ENCODE results near the gene BHLHE40. TPM values are rescaled to one million over a fixed set of nuclear protein-coding genes. Genes with fewer than 3 reads are reported as not detected.

The BHLHE40 gene
- total and polyA plus RNA-seq, 4 donors: 14.5 to 44.3 (median 37.7) TPM

DNA sequence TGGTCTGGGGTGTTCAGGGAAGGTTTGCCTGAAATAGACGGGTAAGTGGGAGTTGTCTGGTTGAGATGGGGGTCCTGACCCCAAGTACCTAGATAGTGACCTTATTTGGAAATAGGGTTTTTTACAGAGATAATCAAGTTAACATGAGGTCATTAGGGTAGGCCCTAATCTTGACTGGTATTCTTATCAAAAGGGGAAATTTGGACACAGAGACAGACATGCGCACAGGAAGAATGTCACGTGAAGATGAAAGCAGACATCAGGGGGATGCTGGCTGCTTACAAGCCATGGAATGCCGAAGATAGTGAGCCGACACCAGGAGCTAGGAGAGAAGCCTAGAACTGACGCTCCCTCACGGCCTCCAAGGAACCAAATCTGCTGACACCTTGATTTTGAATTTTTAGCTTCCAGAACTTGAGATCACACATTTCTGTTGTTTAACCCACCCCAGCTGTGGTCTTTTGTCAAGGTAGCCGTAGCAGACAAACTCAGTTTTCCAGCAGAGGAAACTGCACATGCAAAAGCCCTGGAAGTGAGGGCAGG lies 17.1 kb downstream of the BHLHE40 start:
- Histone ChIP-seq H3K9me3 (ENCODE audit: control insufficient read depth, insufficient read depth, low read length) (no peaks in the 10 kb centered on the region), H3K4me1 (ENCODE audit: control insufficient read depth, insufficient read depth, low read length) (peaks cover 3% of the 10 kb centered on the region), H3K27me3 (ENCODE audit: control insufficient read depth, insufficient read depth, low read length) (no peaks in the 10 kb centered on the region), H3K4me3 (ENCODE audit: low read depth, low read length) (no peak overlapping the region), H3K36me3 (ENCODE audit: control insufficient read depth, insufficient read depth, low read length) (no peaks in the 10 kb centered on the region), H3K27ac (ENCODE audit: low read depth, low read length) (no peak overlapping the region)
- no peak for DNase-seq (ENCODE audit: low read depth in 4 of 6, low spot score in 6 of 6)
- whole genome bisulfite sequencing (ENCODE audit: insufficient coverage): 89% methylated on average over 8 of the region's 8 CpGs

DNA sequence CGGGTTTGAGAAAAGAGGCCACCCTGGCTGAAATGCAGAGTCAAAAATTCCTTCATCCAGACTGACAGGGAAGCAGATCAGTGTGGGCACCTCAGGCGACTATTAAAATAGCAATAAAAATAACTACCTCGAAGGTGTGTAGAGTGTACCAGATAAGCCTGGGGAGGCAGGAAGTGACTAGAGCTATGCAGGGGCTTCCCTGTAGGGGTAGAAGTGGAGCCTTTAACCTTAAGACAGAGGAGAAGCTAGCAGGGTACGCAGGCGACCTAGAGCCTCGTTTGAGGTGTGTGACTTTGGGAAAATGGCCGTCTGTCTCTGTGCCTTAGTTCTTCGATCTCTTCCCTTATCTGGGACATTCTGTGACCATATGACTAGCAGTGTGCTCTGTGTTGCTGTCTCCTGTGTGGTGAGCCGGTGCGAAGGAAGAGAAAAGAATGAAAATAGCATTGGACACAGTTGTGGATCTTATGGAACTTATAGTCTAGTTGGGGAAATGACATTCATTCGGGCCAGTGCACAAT lies 17.6 kb downstream of the BHLHE40 start:
- Histone ChIP-seq H3K4me3 (ENCODE audit: low read depth, low read length) (no peak overlapping the region), H3K4me1 (ENCODE audit: control insufficient read depth, insufficient read depth, low read length) (peaks cover 3% of the 10 kb centered on the region), H3K9me3 (ENCODE audit: control insufficient read depth, insufficient read depth, low read length) (no peaks in the 10 kb centered on the region), H3K27ac (ENCODE audit: low read depth, low read length) (no peak overlapping the region), H3K27me3 (ENCODE audit: control insufficient read depth, insufficient read depth, low read length) (no peaks in the 10 kb centered on the region), H3K36me3 (ENCODE audit: control insufficient read depth, insufficient read depth, low read length) (no peaks in the 10 kb centered on the region)
- WGBS (ENCODE audit: insufficient coverage): 86% methylated on average over 10 of the region's 11 CpGs
- DNase-seq (ENCODE audit: low read depth in 4 of 6, low spot score in 6 of 6): no peak

DNA sequence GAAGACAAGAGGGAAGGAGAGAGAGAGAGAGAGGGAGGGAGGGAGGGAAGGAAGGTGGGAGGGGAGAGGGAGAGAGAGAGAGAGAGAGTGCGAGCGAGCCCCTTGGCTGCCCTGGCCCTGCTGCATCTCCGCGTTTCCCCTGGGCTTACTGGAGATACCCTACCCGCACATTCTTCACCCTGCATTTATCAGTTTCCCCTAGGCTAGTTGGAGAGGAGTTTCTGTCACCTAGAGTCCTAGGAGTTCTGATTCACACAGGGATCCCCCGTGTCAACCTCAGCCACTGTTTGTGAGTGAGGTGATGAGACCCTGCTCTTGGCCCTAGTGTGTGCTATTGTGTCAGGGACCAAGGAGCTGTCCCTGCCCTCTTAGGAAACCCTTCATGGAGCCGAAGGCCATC lies 18.7 kb downstream of the BHLHE40 start:
- DNase-seq (ENCODE audit: low read depth in 4 of 6, low spot score in 6 of 6): no peak
- H3K4me3 ChIP-seq (ENCODE audit: low read depth, low read length): no peak overlapping the region
- peaks cover 3% of the 10 kb centered on the region for H3K4me1 ChIP-seq (ENCODE audit: control insufficient read depth, insufficient read depth, low read length)
- H3K27me3 ChIP-seq (ENCODE audit: control insufficient read depth, insufficient read depth, low read length): no peaks in the 10 kb centered on the region
- 100% methylated on average over 1 of the region's 7 CpGs for WGBS (ENCODE audit: insufficient coverage)
- H3K27ac ChIP-seq (ENCODE audit: low read depth, low read length): no peak overlapping the region
- no peaks in the 10 kb centered on the region for H3K36me3 ChIP-seq (ENCODE audit: control insufficient read depth, insufficient read depth, low read length)
- H3K9me3 ChIP-seq (ENCODE audit: control insufficient read depth, insufficient read depth, low read length): no peaks in the 10 kb centered on the region

- Histone ChIP-seq H3K27me3 (ENCODE audit: control insufficient read depth, insufficient read depth, low read length) (no peaks in the 10 kb centered on the region), H3K4me3 (ENCODE audit: low read depth, low read length) (no peak overlapping the region), H3K4me1 (ENCODE audit: control insufficient read depth, insufficient read depth, low read length) (peaks cover 3% of the 10 kb centered on the region), H3K36me3 (ENCODE audit: control insufficient read depth, insufficient read depth, low read length) (no peaks in the 10 kb centered on the region), H3K27ac (ENCODE audit: low read depth, low read length) (no peak overlapping the region), H3K9me3 (ENCODE audit: control insufficient read depth, insufficient read depth, low read length) (no peaks in the 10 kb centered on the region)
- no peak for DNase-seq (ENCODE audit: low read depth in 4 of 6, low spot score in 6 of 6)
- WGBS (ENCODE audit: insufficient coverage): 42% methylated on average over 4 of the region's 6 CpGs
Measured at GRCh38 chr3:4999531-5000184, 20.4 kb downstream of the BHLHE40 start.

DNA sequence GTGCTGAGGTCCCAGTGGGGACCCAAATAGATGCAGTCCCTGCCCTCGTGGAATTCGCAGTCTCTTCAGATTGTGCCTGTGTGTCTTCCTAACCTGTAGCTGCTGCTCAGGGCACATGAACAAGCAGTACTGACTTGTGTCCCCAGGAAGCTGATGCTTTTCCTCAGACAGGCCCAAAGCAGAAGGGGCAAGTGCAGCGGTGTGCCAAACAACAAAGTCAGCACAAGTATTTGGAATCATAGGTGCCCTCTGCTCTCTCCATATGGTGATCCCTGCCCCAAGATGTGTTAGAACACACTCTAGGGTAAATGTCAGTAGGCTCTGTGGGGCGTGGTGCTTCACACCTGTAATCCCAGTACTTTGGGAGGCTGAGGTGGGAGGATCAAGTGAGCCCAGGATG lies 21.9 kb downstream of the BHLHE40 start:
- Histone ChIP-seq H3K27me3 (ENCODE audit: control insufficient read depth, insufficient read depth, low read length) (no peaks in the 10 kb centered on the region), H3K36me3 (ENCODE audit: control insufficient read depth, insufficient read depth, low read length) (no peaks in the 10 kb centered on the region), H3K4me3 (ENCODE audit: low read depth, low read length) (no peak overlapping the region), H3K9me3 (ENCODE audit: control insufficient read depth, insufficient read depth, low read length) (no peaks in the 10 kb centered on the region), H3K27ac (ENCODE audit: low read depth, low read length) (no peak overlapping the region), H3K4me1 (ENCODE audit: control insufficient read depth, insufficient read depth, low read length) (peaks cover 3% of the 10 kb centered on the region)
- 96% methylated on average over 4 of the region's 4 CpGs for WGBS (ENCODE audit: insufficient coverage)
- DNase-seq (ENCODE audit: low read depth in 4 of 6, low spot score in 6 of 6): no peak

- WGBS (ENCODE audit: insufficient coverage): no CpG with 5 or more reads among the region's 1 CpG
- Histone ChIP-seq H3K9me3 (ENCODE audit: control insufficient read depth, insufficient read depth, low read length) (no peaks in the 10 kb centered on the region), H3K4me1 (ENCODE audit: control insufficient read depth, insufficient read depth, low read length) (peaks cover 3% of the 10 kb centered on the region), H3K36me3 (ENCODE audit: control insufficient read depth, insufficient read depth, low read length) (no peaks in the 10 kb centered on the region), H3K27me3 (ENCODE audit: control insufficient read depth, insufficient read depth, low read length) (no peaks in the 10 kb centered on the region), H3K4me3 (ENCODE audit: low read depth, low read length) (no peak overlapping the region), H3K27ac (ENCODE audit: low read depth, low read length) (no peak overlapping the region)
- no peak for DNase-seq (ENCODE audit: low read depth in 4 of 6, low spot score in 6 of 6)
Measured at GRCh38 chr3:5001805-5002173, 22.6 kb downstream of the BHLHE40 start.

DNA sequence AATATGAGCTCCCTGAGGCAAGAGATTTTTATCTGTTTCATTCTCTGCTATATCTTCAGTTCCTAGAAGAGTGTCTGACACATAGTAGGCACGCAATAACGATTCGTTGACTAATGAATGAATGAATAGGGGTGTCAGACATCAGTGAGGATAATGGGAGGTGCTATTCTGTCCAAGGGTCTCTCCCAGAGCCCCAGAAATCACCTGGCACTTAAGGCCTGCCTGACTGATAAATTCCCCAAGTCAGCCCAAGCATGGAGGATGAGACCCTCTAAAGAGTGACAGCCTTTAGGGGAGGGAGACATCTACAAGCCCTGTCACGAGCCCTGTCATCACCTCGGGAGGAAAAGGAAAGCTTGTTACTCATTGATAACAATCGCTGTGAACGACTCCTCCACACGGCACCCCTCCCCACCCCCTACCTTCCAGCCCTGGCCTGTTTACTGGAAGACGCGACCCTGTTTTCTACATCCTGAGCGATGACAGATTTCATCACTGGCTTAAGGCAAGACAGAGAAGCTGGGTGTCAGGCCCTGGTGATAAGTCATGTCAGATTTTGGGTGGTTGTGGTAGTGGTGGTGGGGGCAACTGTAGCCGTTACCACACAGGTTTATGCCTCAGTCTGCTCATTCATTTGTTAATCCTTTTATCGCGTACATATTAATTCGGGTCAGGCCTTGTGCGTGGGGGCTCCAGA lies 23.1 kb downstream of the BHLHE40 start:
- no peaks in the 10 kb centered on the region for H3K9me3 ChIP-seq (ENCODE audit: control insufficient read depth, insufficient read depth, low read length)
- DNase-seq (ENCODE audit: low read depth in 4 of 6, low spot score in 6 of 6): no peak
- no peak overlapping the region for H3K4me3 ChIP-seq (ENCODE audit: low read depth, low read length)
- H3K36me3 ChIP-seq (ENCODE audit: control insufficient read depth, insufficient read depth, low read length): no peaks in the 10 kb centered on the region
- H3K4me1 ChIP-seq (ENCODE audit: control insufficient read depth, insufficient read depth, low read length): peaks cover 3% of the 10 kb centered on the region
- no peak overlapping the region for H3K27ac ChIP-seq (ENCODE audit: low read depth, low read length)
- H3K27me3 ChIP-seq (ENCODE audit: control insufficient read depth, insufficient read depth, low read length): no peaks in the 10 kb centered on the region
- 73% methylated on average over 9 of the region's 16 CpGs for WGBS (ENCODE audit: insufficient coverage)

GRCh38 chr3:5002871-5003247 lies 23.6 kb downstream of the BHLHE40 start:
- no peaks in the 10 kb centered on the region for H3K36me3 ChIP-seq (ENCODE audit: control insufficient read depth, insufficient read depth, low read length)
- no peak for DNase-seq (ENCODE audit: low read depth in 4 of 6, low spot score in 6 of 6)
- no peaks in the 10 kb centered on the region for H3K9me3 ChIP-seq (ENCODE audit: control insufficient read depth, insufficient read depth, low read length)
- no peak overlapping the region for H3K27ac ChIP-seq (ENCODE audit: low read depth, low read length)
- H3K4me1 ChIP-seq (ENCODE audit: control insufficient read depth, insufficient read depth, low read length): peaks cover 3% of the 10 kb centered on the region
- H3K27me3 ChIP-seq (ENCODE audit: control insufficient read depth, insufficient read depth, low read length): no peaks in the 10 kb centered on the region
- WGBS (ENCODE audit: insufficient coverage): 90% methylated on average over 3 of the region's 6 CpGs
- H3K4me3 ChIP-seq (ENCODE audit: low read depth, low read length): no peak overlapping the region

DNA sequence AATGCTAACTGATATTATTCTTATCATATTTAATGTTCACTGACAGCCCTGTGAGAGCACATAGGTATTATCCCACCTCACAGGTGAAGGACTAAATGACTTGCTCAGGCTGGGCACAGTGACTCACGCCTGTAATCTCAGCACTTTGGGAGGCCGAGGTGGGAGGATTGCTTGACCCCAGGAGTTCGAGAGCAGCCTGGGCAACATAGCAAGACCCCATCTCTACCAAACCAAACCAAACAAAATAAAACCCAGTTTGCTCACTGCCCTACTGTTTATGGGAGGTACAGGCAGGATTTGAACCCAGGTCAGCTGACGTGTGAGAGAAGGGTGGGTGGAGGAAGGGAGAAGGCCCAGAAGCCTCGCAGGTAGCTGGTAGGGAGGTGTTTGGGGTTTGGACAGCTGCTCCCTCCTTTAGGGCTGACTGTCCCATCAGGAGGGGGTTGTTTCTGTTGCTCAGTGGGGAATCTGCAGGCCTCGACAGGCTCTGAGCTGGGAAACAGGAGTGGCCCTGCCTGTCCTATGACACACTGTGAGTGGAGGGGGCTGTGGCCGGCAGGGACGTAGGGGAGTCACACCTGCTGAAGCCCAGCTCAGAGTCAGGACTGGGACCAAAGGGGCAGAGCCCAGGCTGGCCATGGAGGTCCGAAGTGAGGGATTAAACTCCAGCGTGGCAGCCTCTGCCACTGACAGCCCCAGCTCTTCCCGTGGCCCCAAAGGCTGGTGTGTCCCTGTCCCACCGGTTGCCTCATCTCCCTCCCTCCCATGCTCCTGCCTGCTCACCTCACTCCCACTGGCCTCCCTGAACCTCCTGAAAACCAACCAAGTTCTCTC lies 25.3 kb downstream of the BHLHE40 start:
- WGBS (ENCODE audit: insufficient coverage): 84% methylated on average over 11 of the region's 12 CpGs
- DNase-seq (ENCODE audit: low read depth in 4 of 6, low spot score in 6 of 6): no peak
- H3K9me3 ChIP-seq (ENCODE audit: control insufficient read depth, insufficient read depth, low read length): no peaks in the 10 kb centered on the region
- H3K27me3 ChIP-seq (ENCODE audit: control insufficient read depth, insufficient read depth, low read length): no peaks in the 10 kb centered on the region
- peaks cover 3% of the 10 kb centered on the region for H3K4me1 ChIP-seq (ENCODE audit: control insufficient read depth, insufficient read depth, low read length)
- no peak overlapping the region for H3K4me3 ChIP-seq (ENCODE audit: low read depth, low read length)
- no peak overlapping the region for H3K27ac ChIP-seq (ENCODE audit: low read depth, low read length)
- no peaks in the 10 kb centered on the region for H3K36me3 ChIP-seq (ENCODE audit: control insufficient read depth, insufficient read depth, low read length)

All from spinal cord (tissue), 10 donors.